Lower leg skin (tissue), 3 donors: ENCODE results near the gene ALCAM.

Source experiments
- POLR2A ChIP-seq, 2 donors: fragments of 450-650 bp; IDR thresholded peaks; one replicate each; pipeline ENCODE4 v1.6.1; 2016 to 2017; ENCODE audit warnings: antibody characterized with exemption in 2 of 2, mild to moderate bottlenecking in 1 of 2, moderate library complexity in 1 of 2
- TF ChIP-seq, protein P1 (sequence below), 3 donors: fragments of 450-650 bp; IDR thresholded peaks; one replicate each; pipeline ENCODE4 v1.5.1; 2016; ENCODE audit warnings: antibody characterized with exemption in 3 of 3, mild to moderate bottlenecking in 3 of 3, moderate library complexity in 2 of 3

DNA sequence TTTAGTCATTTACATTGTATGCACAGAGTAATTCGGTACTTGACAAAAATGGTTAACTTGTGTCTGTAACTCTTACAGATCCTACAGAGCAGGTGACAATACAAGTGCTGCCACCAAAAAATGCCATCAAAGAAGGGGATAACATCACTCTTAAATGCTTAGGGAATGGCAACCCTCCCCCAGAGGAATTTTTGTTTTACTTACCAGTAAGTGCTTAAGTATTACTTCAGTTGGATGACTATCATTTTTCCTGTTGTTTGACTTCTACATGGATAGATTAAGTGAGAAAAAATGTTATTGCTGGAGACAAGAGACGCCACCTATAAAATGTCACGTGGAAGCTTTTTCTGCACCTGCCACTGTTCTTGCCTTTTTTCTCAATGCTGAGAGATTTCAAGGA is 173.2 kb downstream of the ALCAM start:
- TF ChIP-seq, protein P1, sequence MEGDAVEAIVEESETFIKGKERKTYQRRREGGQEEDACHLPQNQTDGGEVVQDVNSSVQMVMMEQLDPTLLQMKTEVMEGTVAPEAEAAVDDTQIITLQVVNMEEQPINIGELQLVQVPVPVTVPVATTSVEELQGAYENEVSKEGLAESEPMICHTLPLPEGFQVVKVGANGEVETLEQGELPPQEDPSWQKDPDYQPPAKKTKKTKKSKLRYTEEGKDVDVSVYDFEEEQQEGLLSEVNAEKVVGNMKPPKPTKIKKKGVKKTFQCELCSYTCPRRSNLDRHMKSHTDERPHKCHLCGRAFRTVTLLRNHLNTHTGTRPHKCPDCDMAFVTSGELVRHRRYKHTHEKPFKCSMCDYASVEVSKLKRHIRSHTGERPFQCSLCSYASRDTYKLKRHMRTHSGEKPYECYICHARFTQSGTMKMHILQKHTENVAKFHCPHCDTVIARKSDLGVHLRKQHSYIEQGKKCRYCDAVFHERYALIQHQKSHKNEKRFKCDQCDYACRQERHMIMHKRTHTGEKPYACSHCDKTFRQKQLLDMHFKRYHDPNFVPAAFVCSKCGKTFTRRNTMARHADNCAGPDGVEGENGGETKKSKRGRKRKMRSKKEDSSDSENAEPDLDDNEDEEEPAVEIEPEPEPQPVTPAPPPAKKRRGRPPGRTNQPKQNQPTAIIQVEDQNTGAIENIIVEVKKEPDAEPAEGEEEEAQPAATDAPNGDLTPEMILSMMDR (IDR thresholded peaks at IDR 0.05) = no peak
- no peak for TF ChIP-seq POLR2A (IDR thresholded peaks at IDR 0.05)
